Testis (tissue), 3 donors: ENCODE data around the gene DDX54. TPM values are rescaled to one million over a fixed set of nuclear protein-coding genes. Genes with fewer than 3 reads are reported as not detected.

ENCODE experiments used
- DNase-seq: peaks from one replicate; pipeline ENCODE4 v3.0.0-alpha.2; 2019
- H3K27ac ChIP-seq, 2 donors: fragments of 200-600 bp; sonication (generic); one replicate each; pipeline ENCODE4 v1.5.1; 2019
- H3K27me3 ChIP-seq: fragments of 200-600 bp; sonication (generic); one replicate; pipeline ENCODE4 v1.5.1; 2019
- H3K36me3 ChIP-seq: fragments of 200-600 bp; sonication (generic); one replicate; pipeline ENCODE4 v1.5.1; 2017; ENCODE audit warnings: low read depth; ENCODE audit errors: missing control alignments
- H3K4me1 ChIP-seq: fragments of 200-600 bp; sonication (generic); one replicate; pipeline ENCODE4 v1.5.1; 2019
- H3K4me3 ChIP-seq, 2 donors: fragments of 200-600 bp; sonication (generic); one replicate each; pipeline ENCODE4 v1.5.1; 2017 to 2019
- H3K9me3 ChIP-seq: fragments of 200-600 bp; sonication (generic); one replicate; pipeline ENCODE4 v1.5.1; 2017
- POLR2A ChIP-seq: fragments of 450-650 bp; IDR thresholded peaks from one replicate; pipeline ENCODE4 v1.6.1; 2017; ENCODE audit warnings: antibody characterized with exemption, mild to moderate bottlenecking, moderate library complexity
- WGBS, 2 donors: methylation state at CpG; one replicate each; pipeline ENCODE4 v1.1.5; 2018; 5-methylcytosine and 5-hydroxymethylcytosine counted together
- intact Hi-C: fragments of 100-400 bp; cut with DNase I; formaldehyde crosslinking; loops from one replicate; pipeline ENCODE4 v1.15.1; 2023; ENCODE audit warnings: low total_unique reads
- polyA plus RNA-seq: library from polyadenylated mRNA; stranded (reverse); fragments of 350-450 nt; fragmentation: Illumina TruSeq; extraction: RNeasy Lipid Tissue Mini Kit (QIAGEN cat#74804); gene quantifications from one replicate; pipeline ENCODE4 v1.2.3, GENCODE V29; 2014; ENCODE audit warnings: low read depth, low replicate concordance; ENCODE audit not compliant: insufficient read depth
- total RNA-seq, 2 donors: library from RNA; depleted of rRNA; stranded (reverse); fragments of >200 nt; gene quantifications; one replicate each; pipeline ENCODE4 v1.2.3, GENCODE V29; 2016
- TF ChIP-seq, protein P1 (sequence below), 3 experiments: fragments of 450-650 bp in 2 of 3; fragments of 200-600 bp in 1 of 3; sonication (generic) in 1 of 3; IDR thresholded peaks; one replicate each; pipeline ENCODE4 v1.5.1; 2016 to 2019; ENCODE audit warnings: antibody characterized with exemption in 3 of 3, mild to moderate bottlenecking in 2 of 3, moderate library complexity in 1 of 3

DDX54 gene
- total and polyA plus RNA-seq, 3 donors from 2014 or later, result 40.3 to 63.6 (median 62.4) TPM

GRCh38 chr12:113136990-113137511 is 48.2 kb downstream of the DDX54 start:
- 82 to 88% methylated on average over 6 of the region's 6 CpGs for WGBS, 2 donors

DNA sequence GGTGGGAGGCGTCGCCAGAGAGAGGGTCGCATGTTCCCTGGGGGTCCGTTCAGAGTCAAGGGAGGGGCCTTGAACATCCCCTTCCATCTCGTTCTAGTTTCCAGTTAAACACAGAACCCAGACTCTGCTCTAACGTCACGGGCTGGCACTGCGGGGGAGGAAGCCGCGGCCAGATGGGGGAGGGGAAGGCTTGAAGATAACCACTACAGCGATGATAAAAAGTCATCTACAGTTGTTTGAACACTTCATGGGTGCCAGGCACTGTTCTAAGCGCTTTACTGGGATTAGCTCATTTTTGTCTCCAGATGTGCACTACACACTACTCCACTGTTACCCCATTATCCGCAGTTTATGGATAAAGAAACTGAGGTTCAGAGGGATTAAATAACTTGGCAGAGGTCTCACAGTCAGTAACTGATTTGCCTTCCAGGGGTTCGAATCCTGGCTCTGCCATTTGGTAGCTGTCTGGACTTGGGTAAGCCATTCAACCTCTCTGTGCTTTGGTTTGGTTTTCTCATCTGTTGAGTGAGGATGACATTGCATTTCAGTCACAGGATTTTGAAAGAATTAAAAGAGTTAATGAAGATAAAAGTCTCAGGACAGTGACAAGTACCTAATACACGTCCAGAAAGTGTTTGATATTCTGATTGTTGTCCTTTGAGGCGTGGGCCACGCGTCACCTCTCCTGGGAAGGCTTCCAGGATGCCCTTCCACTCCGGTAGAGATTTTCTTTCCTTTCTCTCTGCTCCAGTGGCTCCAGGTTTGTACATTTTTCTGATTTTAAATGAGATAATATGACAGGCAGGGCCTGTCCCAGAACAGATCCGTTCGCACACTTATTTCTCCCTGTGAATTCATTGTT is 48.9 kb downstream of the DDX54 start:
- DNase-seq, result peak; percentile 87
- TF ChIP-seq, protein P1, sequence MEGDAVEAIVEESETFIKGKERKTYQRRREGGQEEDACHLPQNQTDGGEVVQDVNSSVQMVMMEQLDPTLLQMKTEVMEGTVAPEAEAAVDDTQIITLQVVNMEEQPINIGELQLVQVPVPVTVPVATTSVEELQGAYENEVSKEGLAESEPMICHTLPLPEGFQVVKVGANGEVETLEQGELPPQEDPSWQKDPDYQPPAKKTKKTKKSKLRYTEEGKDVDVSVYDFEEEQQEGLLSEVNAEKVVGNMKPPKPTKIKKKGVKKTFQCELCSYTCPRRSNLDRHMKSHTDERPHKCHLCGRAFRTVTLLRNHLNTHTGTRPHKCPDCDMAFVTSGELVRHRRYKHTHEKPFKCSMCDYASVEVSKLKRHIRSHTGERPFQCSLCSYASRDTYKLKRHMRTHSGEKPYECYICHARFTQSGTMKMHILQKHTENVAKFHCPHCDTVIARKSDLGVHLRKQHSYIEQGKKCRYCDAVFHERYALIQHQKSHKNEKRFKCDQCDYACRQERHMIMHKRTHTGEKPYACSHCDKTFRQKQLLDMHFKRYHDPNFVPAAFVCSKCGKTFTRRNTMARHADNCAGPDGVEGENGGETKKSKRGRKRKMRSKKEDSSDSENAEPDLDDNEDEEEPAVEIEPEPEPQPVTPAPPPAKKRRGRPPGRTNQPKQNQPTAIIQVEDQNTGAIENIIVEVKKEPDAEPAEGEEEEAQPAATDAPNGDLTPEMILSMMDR (IDR thresholded peaks at IDR 0.05), result no peak
- no peak for TF ChIP-seq POLR2A
- H3K9me3 ChIP-seq, result no peaks in the 10 kb centered on the region
- intact Hi-C loops, result no loop called here
- H3K27ac ChIP-seq, result peak overlapping the region in 1 of 2 donors; percentile 68
- peak overlapping the region; percentile 34 to 58 for H3K4me3 ChIP-seq
- H3K4me1 ChIP-seq, result peaks cover 5% of the 10 kb centered on the region
- 28 to 29% methylated on average over 21 of the region's 21 CpGs for WGBS, 2 donors
- no peaks in the 10 kb centered on the region for H3K27me3 ChIP-seq
- no peaks in the 10 kb centered on the region for H3K36me3 ChIP-seq

More at GRCh38 chr12:113136990-113137511, 48.2 kb downstream of the DDX54 start:
- H3K27me3 ChIP-seq, result no peaks in the 10 kb centered on the region
- DNase-seq, result no peak
- H3K27ac ChIP-seq, result no peak overlapping the region
- intact Hi-C loops, result no loop called here
- no peaks in the 10 kb centered on the region for H3K9me3 ChIP-seq
- H3K4me1 ChIP-seq, result peaks cover 11% of the 10 kb centered on the region
- no peak for TF ChIP-seq POLR2A
- TF ChIP-seq, protein P1 (IDR thresholded peaks at IDR 0.05), result no peak
- H3K4me3 ChIP-seq, result no peak overlapping the region
- no peaks in the 10 kb centered on the region for H3K36me3 ChIP-seq

DNA sequence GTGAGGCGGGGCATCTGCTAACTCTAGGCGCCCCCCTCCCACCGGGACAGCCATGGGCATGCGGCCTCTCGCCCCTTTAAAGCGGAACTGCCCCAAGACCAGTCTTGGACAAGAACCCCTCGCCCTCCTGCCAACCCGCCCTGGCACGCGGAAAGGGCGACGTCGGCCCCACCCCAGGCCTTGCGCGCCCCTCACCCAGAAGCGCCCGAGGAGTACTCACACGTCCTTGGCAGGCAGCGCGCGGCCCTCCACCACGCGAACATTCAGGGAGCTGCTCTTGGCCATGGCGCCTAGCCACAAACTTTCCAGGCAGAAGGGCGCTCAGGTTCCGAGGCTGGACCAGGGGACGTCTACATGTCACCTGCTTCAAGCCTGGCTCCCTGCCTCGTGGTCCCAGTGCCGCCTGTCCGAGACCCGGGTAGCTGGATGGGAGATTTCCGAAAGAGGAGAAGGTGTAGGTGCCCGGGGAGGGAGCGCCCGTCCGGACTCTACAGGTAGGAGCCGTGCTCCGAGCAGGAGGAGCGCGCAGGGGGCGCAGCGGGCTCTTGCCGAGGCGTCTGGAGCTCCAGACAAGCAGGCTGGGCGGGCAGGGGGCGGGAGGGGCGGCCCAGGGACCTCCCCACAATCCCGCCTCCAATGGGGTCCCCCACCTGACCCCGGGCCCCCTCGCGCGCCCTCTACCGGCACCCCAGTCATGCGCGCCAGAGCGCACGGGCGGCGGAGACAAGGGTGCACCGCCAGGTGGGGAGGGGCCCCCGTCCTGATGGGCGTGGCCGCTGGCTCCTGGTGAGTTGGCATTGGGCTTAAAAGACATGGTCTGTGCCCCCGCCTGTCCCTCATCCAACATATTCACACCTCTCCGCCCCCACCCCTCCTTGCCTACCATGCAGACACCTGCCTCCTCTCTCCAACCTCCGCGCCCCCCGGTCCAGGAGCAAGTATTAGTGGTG is 49.8 kb downstream of the DDX54 start, which contains the start of gene RASAL1:
RASAL1 (minus strand) TSS at position 584 of the 950 bp plus-strand sequence; CDS start at position 285, 299 bp downstream.
- Histone ChIP-seq H3K27ac (peak within 1 kb of the TSS in 1 of 2 donors; percentile 68), H3K36me3 (no peaks in the 10 kb centered on the region), H3K4me3 (peak within 1 kb of the TSS; percentile 34 to 58), H3K4me1 (peaks cover 5% of the 10 kb centered on the region), H3K27me3 (no peaks in the 10 kb centered on the region), H3K9me3 (no peaks in the 10 kb centered on the region)
- WGBS, 2 donors, result 2 to 3% methylated on average over 19 to 59 of the region's 68 CpGs
- intact Hi-C loops, result no loop called here
- no peak for TF ChIP-seq POLR2A
- TF ChIP-seq, protein P1 (IDR thresholded peaks at IDR 0.05), result peak; percentile 31 to 63 (median 40)
- DNase-seq, result peak; percentile 85

- intact Hi-C loops, result no loop called here
- H3K27me3 ChIP-seq, result no peaks in the 10 kb centered on the region
- DNase-seq, result no peak
- no peaks in the 10 kb centered on the region for H3K9me3 ChIP-seq
- H3K36me3 ChIP-seq, result no peaks in the 10 kb centered on the region
- H3K27ac ChIP-seq, result no peak overlapping the region
- WGBS, 2 donors, result 55% methylated on average over 4 to 6 of the region's 6 CpGs
- no peak for TF ChIP-seq POLR2A
- TF ChIP-seq, protein P1 (IDR thresholded peaks at IDR 0.05), result no peak
- H3K4me3 ChIP-seq, result no peak overlapping the region
- peaks cover 5% of the 10 kb centered on the region for H3K4me1 ChIP-seq
These were observed 50.7 kb downstream of the DDX54 start for GRCh38 chr12:113134521-113134951.
